HG03378 (cell line): ENCODE measurements around the gene SEMA7A.

Source experiments
- ATAC-seq: cut with Tn5 transposase; IDR thresholded peaks from one replicate; pipeline ENCODE4 v1.9.1; 2021; ENCODE audit warnings: mild to moderate bottlenecking, moderate library complexity; ENCODE audit not compliant: unreplicated experiment

The SEMA7A gene

GRCh38 chr15:74453925-74454763 is 20.4 kb upstream of the SEMA7A start:
- ATAC-seq = no peak

GRCh38 chr15:74451861-74452835 is 18.4 kb upstream of the SEMA7A start:
- no peak for ATAC-seq

- no peak for ATAC-seq
Observed at GRCh38 chr15:74451322-74451721, 17.6 kb upstream of the SEMA7A start.

GRCh38 chr15:74449643-74450205 is 16.0 kb upstream of the SEMA7A start:
- ATAC-seq = no peak

- no peak for ATAC-seq
Observed at GRCh38 chr15:74449095-74449494, 15.3 kb upstream of the SEMA7A start.

- no peak for ATAC-seq
Observed at GRCh38 chr15:74445816-74446763, 12.3 kb upstream of the SEMA7A start.

GRCh38 chr15:74444106-74445062 is 10.6 kb upstream of the SEMA7A start:
- ATAC-seq = no peak

- ATAC-seq = no peak
Observed at GRCh38 chr15:74443100-74443909, 9.5 kb upstream of the SEMA7A start.

GRCh38 chr15:74442604-74443003 is 8.8 kb upstream of the SEMA7A start:
- no peak for ATAC-seq

- no peak for ATAC-seq
Observed at GRCh38 chr15:74442063-74442462, 8.3 kb upstream of the SEMA7A start.

GRCh38 chr15:74441248-74441941 is 7.6 kb upstream of the SEMA7A start:
- no peak for ATAC-seq

- ATAC-seq = no peak
Observed at GRCh38 chr15:74438721-74439316, 5.1 kb upstream of the SEMA7A start.

GRCh38 chr15:74438206-74438605 is 4.4 kb upstream of the SEMA7A start:
- ATAC-seq = no peak

GRCh38 chr15:74434263-74435136 is 742 bp upstream of the SEMA7A start:
- ATAC-seq = no peak

GRCh38 chr15:74432968-74433591 is 678 bp downstream of the SEMA7A start:
- no peak for ATAC-seq
